Transverse colon (tissue), 3 donors: ENCODE results near the gene WFDC9.

Experiments used
- EP300 ChIP-seq: sonication (generic); formaldehyde crosslinking; IDR thresholded peaks from one replicate; pipeline ENCODE4 v1.6.1; 2017; ENCODE audit warnings: antibody characterized with exemption, low read depth
- POLR2A ChIP-seq: fragments of 450-650 bp; IDR thresholded peaks from one replicate; pipeline ENCODE4 v1.6.1; 2016; ENCODE audit warnings: antibody characterized with exemption, mild to moderate bottlenecking, moderate library complexity
- TF ChIP-seq, protein P1 (sequence below), 5 experiments: fragments of 200-600 bp in 3 of 5; fragments of 450-650 bp in 2 of 5; sonication (generic) in 3 of 5; IDR thresholded peaks; 1 replicate in 2 of 5; 2 replicates in 3 of 5; pipeline ENCODE4 v1.5.1; 2016 to 2017; ENCODE audit warnings: antibody characterized with exemption in 5 of 5, inconsistent platforms in 3 of 5, mild to moderate bottlenecking in 2 of 5, moderate library complexity in 1 of 5

GRCh38 chr20:45611054-45611453 is 20.0 kb downstream of the WFDC9 start:
- TF ChIP-seq, protein P1, sequence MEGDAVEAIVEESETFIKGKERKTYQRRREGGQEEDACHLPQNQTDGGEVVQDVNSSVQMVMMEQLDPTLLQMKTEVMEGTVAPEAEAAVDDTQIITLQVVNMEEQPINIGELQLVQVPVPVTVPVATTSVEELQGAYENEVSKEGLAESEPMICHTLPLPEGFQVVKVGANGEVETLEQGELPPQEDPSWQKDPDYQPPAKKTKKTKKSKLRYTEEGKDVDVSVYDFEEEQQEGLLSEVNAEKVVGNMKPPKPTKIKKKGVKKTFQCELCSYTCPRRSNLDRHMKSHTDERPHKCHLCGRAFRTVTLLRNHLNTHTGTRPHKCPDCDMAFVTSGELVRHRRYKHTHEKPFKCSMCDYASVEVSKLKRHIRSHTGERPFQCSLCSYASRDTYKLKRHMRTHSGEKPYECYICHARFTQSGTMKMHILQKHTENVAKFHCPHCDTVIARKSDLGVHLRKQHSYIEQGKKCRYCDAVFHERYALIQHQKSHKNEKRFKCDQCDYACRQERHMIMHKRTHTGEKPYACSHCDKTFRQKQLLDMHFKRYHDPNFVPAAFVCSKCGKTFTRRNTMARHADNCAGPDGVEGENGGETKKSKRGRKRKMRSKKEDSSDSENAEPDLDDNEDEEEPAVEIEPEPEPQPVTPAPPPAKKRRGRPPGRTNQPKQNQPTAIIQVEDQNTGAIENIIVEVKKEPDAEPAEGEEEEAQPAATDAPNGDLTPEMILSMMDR (IDR thresholded peaks at IDR 0.05), result no peak
- TF ChIP-seq EP300 (no peak), POLR2A (no peak)
